HEK293T (cell line): ENCODE measurements around the gene NIPAL1.

Experiments used
- BHLHE40 ChIP-seq: fragments of 450-650 bp; IDR thresholded peaks from 2 replicates; pipeline ENCODE4 v1.6.1; 2016; ENCODE audit warnings: mild to moderate bottlenecking, moderate library complexity, borderline replicate concordance
- FOXA1 ChIP-seq: fragments of 450-650 bp; IDR thresholded peaks from 2 replicates; pipeline ENCODE4 v1.6.1; 2016; ENCODE audit warnings: mild to moderate bottlenecking
- FOXM1 ChIP-seq: fragments of 450-650 bp; IDR thresholded peaks from 2 replicates; pipeline ENCODE4 v1.6.1; 2017; ENCODE audit warnings: mild to moderate bottlenecking, borderline replicate concordance
- HDGF ChIP-seq: fragments of 450-650 bp; IDR thresholded peaks from 2 replicates; pipeline ENCODE4 v1.6.1; 2017; ENCODE audit warnings: antibody characterized with exemption, borderline replicate concordance
- L3MBTL2 ChIP-seq: fragments of 450-650 bp; conservative IDR thresholded peaks from 2 replicates; pipeline ENCODE4 v1.6.1; 2016; ENCODE audit warnings: mild to moderate bottlenecking
- LEF1 ChIP-seq: fragments of 450-650 bp; IDR thresholded peaks from 2 replicates; pipeline ENCODE4 v1.6.1; 2017; ENCODE audit warnings: mild to moderate bottlenecking, borderline replicate concordance
- PKNOX1 ChIP-seq: fragments of 450-650 bp; IDR thresholded peaks from 2 replicates; pipeline ENCODE4 v1.6.1; 2016
- ZNF384 ChIP-seq: fragments of 450-650 bp; IDR thresholded peaks from 2 replicates; pipeline ENCODE4 v1.6.1; 2016

- TF ChIP-seq BHLHE40 (no peak), FOXM1 (no peak), LEF1 (no peak), HDGF (no peak), FOXA1 (no peak), L3MBTL2 (no peak), ZNF384 (no peak), PKNOX1 (no peak)
Observed at GRCh38 chr4:48015678-48016077, 894 bp upstream of the NIPAL1 start.
